GM12878 (cell line): Measurements from ENCODE around the gene ZNF837. TPM values are rescaled to one million over a fixed set of nuclear protein-coding genes. Genes with fewer than 3 reads are reported as not detected.

Experiments used
- ATAC-seq: fragments of 200-7000 bp; cut with Tn5 transposase; 3 replicates; pipeline ENCODE4 v1.9.1; 2020; ENCODE audit warnings: mild to moderate bottlenecking, moderate library complexity
- BruUV-seq: library from RNA; stranded (reverse); fragments of 400-500 nt; replicated peaks from 2 replicates; lab custom pipeline; 2021; lab: Mats Ljungman, UMichigan
- CTCF ChIA-PET: fragments of 300-600 bp; sonication (Branson Sonifier 250); formaldehyde crosslinking; extraction: SDS; loops from one replicate; lab custom pipeline; 2021; ENCODE audit warnings: inconsistent platforms; lab: Yijun Ruan, JAX
- POLR2A ChIA-PET: fragments of 350-600 bp; formaldehyde crosslinking; extraction: SDS; loops from one replicate; lab custom pipeline; 2021; ENCODE audit warnings: inconsistent platforms; lab: Charles Lee
- RAD21 ChIA-PET: fragments of 300-600 bp; sonication (Branson Sonifier 250); formaldehyde crosslinking; loops from one replicate; lab custom pipeline; 2023; ENCODE audit warnings: antibody characterized with exemption; ENCODE audit not compliant: unreplicated experiment; lab: Charles Lee
- SMC1A ChIA-PET: fragments of 300-600 bp; sonication (Branson Sonifier 250); formaldehyde crosslinking; loops from one replicate; lab custom pipeline; 2023; ENCODE audit not compliant: unreplicated experiment, uncharacterized antibody; lab: Charles Lee
- DNase-seq: peaks from one replicate; pipeline ENCODE4 v3.0.0-alpha.2; 2011; ENCODE audit warnings: low read depth, low spot score
- FAIRE-seq: peaks from 3 replicates; lab custom pipeline; 2011; peaks lifted over from hg19 to GRCh38; lab: Jason Lieb, UNC
- H2AFZ ChIP-seq: 2 replicates; pipeline ENCODE4 v1.6.0; 2011; ENCODE audit warnings: low read depth, low read length, control low read depth; ENCODE audit not compliant: control insufficient read depth
- H3K27ac ChIP-seq: 2 replicates; pipeline ENCODE4 v1.5.1; 2011; ENCODE audit warnings: control low read depth; ENCODE audit not compliant: control insufficient read depth, insufficient read depth
- H3K27me3 ChIP-seq, 2 experiments: replicated peaks in 1 of 2; 2 replicates each; pipeline versions ENCODE4 v1.6.0 to v1.6.1; 2011; ENCODE audit warnings: low read length in 1 of 2; ENCODE audit not compliant: control insufficient read depth in 2 of 2, insufficient read depth in 2 of 2
- H3K36me3 ChIP-seq, 2 experiments: 2 replicates each; pipeline ENCODE4 v1.5.1; 2011; ENCODE audit warnings: low read length in 1 of 2; ENCODE audit not compliant: control insufficient read depth in 2 of 2, insufficient read depth in 2 of 2
- H3K4me1 ChIP-seq: 2 replicates; pipeline ENCODE4 v1.6.1; 2011; ENCODE audit warnings: mild to moderate bottlenecking, low read length, moderate library complexity, mixed read lengths; ENCODE audit not compliant: control insufficient read depth, insufficient read depth
- H3K4me2 ChIP-seq: 2 replicates; pipeline ENCODE4 v1.6.0; 2011; ENCODE audit warnings: control low read depth; ENCODE audit not compliant: control insufficient read depth, insufficient read depth
- H3K4me3 ChIP-seq: fragments of 200-600 bp; sonication (generic); 2 replicates; pipeline ENCODE4 v1.5.1; 2016
- H3K79me2 ChIP-seq: 2 replicates; pipeline ENCODE4 v1.6.0; 2011; ENCODE audit warnings: low read length; ENCODE audit not compliant: control insufficient read depth, insufficient read depth
- H3K9ac ChIP-seq: 2 replicates; pipeline ENCODE4 v1.8.0; 2011; ENCODE audit warnings: low read length, control low read depth, mixed read lengths; ENCODE audit not compliant: control insufficient read depth, insufficient read depth
- H3K9me3 ChIP-seq: replicated peaks from 3 replicates; pipeline ENCODE4 v1.5.1; 2011; ENCODE audit warnings: mild to moderate bottlenecking, low read length; ENCODE audit not compliant: control insufficient read depth, insufficient read depth
- H4K20me1 ChIP-seq: 2 replicates; pipeline ENCODE4 v1.6.0; 2011; ENCODE audit not compliant: control insufficient read depth, insufficient read depth
- DPF2 ChIP-seq: fragments of 450-650 bp; IDR thresholded peaks from 2 replicates; pipeline ENCODE4 v1.6.1; 2017; ENCODE audit warnings: mild to moderate bottlenecking
- EGR1 ChIP-seq, 2 experiments: IDR thresholded peaks; 1 replicate in 1 of 2; 2 replicates in 1 of 2; pipeline ENCODE4 v1.6.1; 2011 to 2012; ENCODE audit warnings: low read depth in 2 of 2, low read length in 2 of 2, borderline replicate concordance in 1 of 2, mild to moderate bottlenecking in 1 of 2, moderate library complexity in 1 of 2
- HDGF ChIP-seq: fragments of 450-650 bp; IDR thresholded peaks from 2 replicates; pipeline ENCODE4 v1.6.1; 2016; ENCODE audit warnings: antibody characterized with exemption
- IKZF1 ChIP-seq: fragments of 450-650 bp; conservative IDR thresholded peaks from 2 replicates; pipeline ENCODE4 v1.6.1; 2017; ENCODE audit warnings: antibody characterized with exemption, mild to moderate bottlenecking
- IKZF2 ChIP-seq, 2 experiments: fragments of 450-650 bp; IDR thresholded peaks; 2 replicates each; pipeline ENCODE4 v1.6.1; 2017; ENCODE audit warnings: mild to moderate bottlenecking in 2 of 2, moderate library complexity in 2 of 2
- MXI1 ChIP-seq: fragments of 150-350 bp; IDR thresholded peaks from 2 replicates; pipeline ENCODE4 v1.6.1; 2011; ENCODE audit warnings: low read depth, mild to moderate bottlenecking, inconsistent platforms, low read length, improper control_type of control experiment
- NBN ChIP-seq: fragments of 450-650 bp; IDR thresholded peaks from 2 replicates; pipeline ENCODE4 v1.6.1; 2016
- PBX3 ChIP-seq: IDR thresholded peaks from 2 replicates; pipeline ENCODE4 v1.6.1; 2011; ENCODE audit warnings: mild to moderate bottlenecking, low read depth, low read length, moderate library complexity; ENCODE audit not compliant: insufficient replicate concordance
- RBBP5 ChIP-seq: fragments of 200-600 bp; sonication (generic); conservative IDR thresholded peaks from 2 replicates; pipeline ENCODE4 v1.6.1; 2016
- RELB ChIP-seq: fragments of 450-650 bp; IDR thresholded peaks from 2 replicates; pipeline ENCODE4 v1.6.1; 2017; ENCODE audit warnings: low read depth, mild to moderate bottlenecking, moderate library complexity
- RUNX3 ChIP-seq: IDR thresholded peaks from 2 replicates; pipeline ENCODE4 v1.6.1; 2012; ENCODE audit warnings: low read length, inconsistent platforms
- SMARCA5 ChIP-seq: fragments of 450-650 bp; IDR thresholded peaks from 2 replicates; pipeline ENCODE4 v1.6.1; 2017; ENCODE audit warnings: mild to moderate bottlenecking
- SMC3 ChIP-seq: IDR thresholded peaks from 2 replicates; pipeline ENCODE4 v1.6.1; 2011; ENCODE audit warnings: low read length, improper control_type of control experiment, borderline replicate concordance
- SPI1 ChIP-seq: IDR thresholded peaks from 2 replicates; pipeline ENCODE4 v1.6.1; 2011; ENCODE audit warnings: low read depth, mild to moderate bottlenecking, low read length, moderate library complexity, borderline replicate concordance; ENCODE audit not compliant: insufficient read depth
- YBX1 ChIP-seq: fragments of 450-650 bp; IDR thresholded peaks from 2 replicates; pipeline ENCODE4 v1.6.1; 2016; ENCODE audit warnings: antibody characterized with exemption
- YY1 ChIP-seq: IDR thresholded peaks from 2 replicates; pipeline ENCODE4 v1.6.1; 2011; ENCODE audit warnings: low read depth, mild to moderate bottlenecking, low read length
- ZNF274 ChIP-seq: IDR thresholded peaks from one replicate; pipeline ENCODE4 v1.8.0; 2011; ENCODE audit not compliant: insufficient read length, insufficient read depth
- WGBS: methylation state at CpG from one replicate; pipeline ENCODE4 v1.1.6; 2016; ENCODE audit warnings: low lambda C conversion rate; ENCODE audit not compliant: insufficient replicate concordance, insufficient coverage; ENCODE audit errors: missing lambda C conversion rate; 5-methylcytosine and 5-hydroxymethylcytosine counted together
- in situ Hi-C: fragments of 300-500 bp; cut with MboI; formaldehyde crosslinking; loops from 9 replicates; pipeline ENCODE4 v1.14.3; 2018; ENCODE audit warnings: mixed read lengths
- intact Hi-C: fragments of 100-400 bp; cut with micrococcal nuclease; formaldehyde crosslinking; loops from one replicate; pipeline ENCODE4 v1.14.2; 2022; ENCODE audit not compliant: unreplicated experiment
- polyA plus RNA-seq, 11 experiments: library from polyadenylated mRNA; depleted of rRNA in 4 of 11; unstranded in 6 of 11; stranded (reverse) in 5 of 11; fragments of >200 nt; fragmentation: Nextera tagmentation in 4 of 11; fragmentation: Illumina TruSeq in 1 of 11; extraction: Ambion mirVana in 4 of 11; extraction: Trizol in 1 of 11; gene quantifications; 1 replicate in 1 of 11; 2 replicates in 10 of 11; pipeline versions ENCODE4 v1.2.1 to v1.2.3, GENCODE V29; 2011 to 2016; ENCODE audit warnings: inconsistent platforms in 2 of 11, missing spikeins in 2 of 11, low read depth in 1 of 11
- total RNA-seq, 4 experiments: library from RNA; depleted of rRNA in 3 of 4; stranded (reverse); fragments of >200 nt in 3 of 4; fragmentation: Illumina TruSeq in 1 of 4; extraction: Trizol in 1 of 4; gene quantifications; 2 replicates each; pipeline versions ENCODE4 v1.2.1 to v1.2.3, GENCODE V29; 2013 to 2021
- TF ChIP-seq, protein P1 (sequence below): fragments of 450-650 bp; IDR thresholded peaks from 2 replicates; pipeline ENCODE4 v1.6.1; 2018; ENCODE audit warnings: borderline replicate concordance, mild to moderate bottlenecking; ENCODE audit not compliant: partially characterized antibody
- TF ChIP-seq, protein P2 (sequence below): fragments of 450-650 bp; IDR thresholded peaks from 2 replicates; pipeline ENCODE4 v1.6.1; 2017; ENCODE audit warnings: borderline replicate concordance

ZNF837 gene
- total and polyA plus RNA-seq, 10 of the 15 experiments (the other 5 are each of a cell fraction or from before 2014, with no cell fraction given): 0.07 to 2.9 (median 2.0) TPM; not detected in 2

GRCh38 chr19:58364146-58364545, 16.7 kb downstream of the ZNF837 start:
- no peak for FAIRE-seq
- Histone ChIP-seq H3K36me3 (no peaks in the 10 kb centered on the region), H3K4me3 (no peak overlapping the region), H3K4me1 (peaks cover 14% of the 10 kb centered on the region), H3K27ac (no peak overlapping the region), H4K20me1 (no peaks in the 10 kb centered on the region), H3K9ac (no peak overlapping the region), H3K9me3 (no peaks in the 10 kb centered on the region), H3K27me3 (no peaks in the 10 kb centered on the region), H2AFZ (no peak overlapping the region), H3K79me2 (no peaks in the 10 kb centered on the region), H3K4me2 (no peak overlapping the region)
- RAD21 ChIA-PET: interaction anchor here (1.3 to 1.8 kb wide), 2 partner anchors 16 to 17 kb away, joined by 3 to 5 read pairs; no protein-coding TSS in a partner anchor
- SMC1A ChIA-PET: interaction anchor here (0.9 to 2.6 kb wide), 7 partner anchors 9 to 58 kb away, joined by 3 to 10 read pairs (median 5); partner anchors contain the start of genes ZNF837 and ZSCAN22
- ATAC-seq: no peak
- in situ Hi-C loops (no loop called here), intact Hi-C loops (no loop called here)
- DNase-seq: no peak
- WGBS: 9% methylated on average over 5 of the region's 5 CpGs
- CTCF ChIA-PET: interaction anchor here (2.2 kb wide), 1 partner anchor 16 kb away, joined by 8 read pairs; no protein-coding TSS in a partner anchor
- POLR2A ChIA-PET: interaction anchor here (0.6 to 3.2 kb wide), 7 partner anchors 14 to 79 kb away, joined by 3 to 37 read pairs (median 5); partner anchors contain the start of gene ZSCAN22
- no peak for TF ChIP-seq EGR1 (IDR thresholded peaks at IDR 0.05; ENCODE audit: borderline replicate concordance in 1 of 2, low read depth in 2 of 2, low read length in 2 of 2)
- TF ChIP-seq RELB: no peak
- TF ChIP-seq IKZF1: 0 out of 2 replicates have a peak, but pooled peaks have one; percentile 29
- no peak for TF ChIP-seq DPF2
- TF ChIP-seq PBX3: no peak
- TF ChIP-seq, protein P1, sequence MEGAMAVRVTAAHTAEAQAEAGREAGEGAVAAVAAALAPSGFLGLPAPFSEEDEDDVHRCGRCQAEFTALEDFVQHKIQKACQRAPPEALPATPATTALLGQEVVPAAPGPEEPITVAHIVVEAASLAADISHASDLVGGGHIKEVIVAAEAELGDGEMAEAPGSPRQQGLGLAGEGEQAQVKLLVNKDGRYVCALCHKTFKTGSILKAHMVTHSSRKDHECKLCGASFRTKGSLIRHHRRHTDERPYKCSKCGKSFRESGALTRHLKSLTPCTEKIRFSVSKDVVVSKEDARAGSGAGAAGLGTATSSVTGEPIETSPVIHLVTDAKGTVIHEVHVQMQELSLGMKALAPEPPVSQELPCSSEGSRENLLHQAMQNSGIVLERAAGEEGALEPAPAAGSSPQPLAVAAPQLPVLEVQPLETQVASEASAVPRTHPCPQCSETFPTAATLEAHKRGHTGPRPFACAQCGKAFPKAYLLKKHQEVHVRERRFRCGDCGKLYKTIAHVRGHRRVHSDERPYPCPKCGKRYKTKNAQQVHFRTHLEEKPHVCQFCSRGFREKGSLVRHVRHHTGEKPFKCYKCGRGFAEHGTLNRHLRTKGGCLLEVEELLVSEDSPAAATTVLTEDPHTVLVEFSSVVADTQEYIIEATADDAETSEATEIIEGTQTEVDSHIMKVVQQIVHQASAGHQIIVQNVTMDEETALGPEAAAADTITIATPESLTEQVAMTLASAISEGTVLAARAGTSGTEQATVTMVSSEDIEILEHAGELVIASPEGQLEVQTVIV: no peak
- no peak for TF ChIP-seq HDGF
- no peak for TF ChIP-seq RBBP5
- no peak for TF ChIP-seq SMC3
- TF ChIP-seq, protein P2, sequence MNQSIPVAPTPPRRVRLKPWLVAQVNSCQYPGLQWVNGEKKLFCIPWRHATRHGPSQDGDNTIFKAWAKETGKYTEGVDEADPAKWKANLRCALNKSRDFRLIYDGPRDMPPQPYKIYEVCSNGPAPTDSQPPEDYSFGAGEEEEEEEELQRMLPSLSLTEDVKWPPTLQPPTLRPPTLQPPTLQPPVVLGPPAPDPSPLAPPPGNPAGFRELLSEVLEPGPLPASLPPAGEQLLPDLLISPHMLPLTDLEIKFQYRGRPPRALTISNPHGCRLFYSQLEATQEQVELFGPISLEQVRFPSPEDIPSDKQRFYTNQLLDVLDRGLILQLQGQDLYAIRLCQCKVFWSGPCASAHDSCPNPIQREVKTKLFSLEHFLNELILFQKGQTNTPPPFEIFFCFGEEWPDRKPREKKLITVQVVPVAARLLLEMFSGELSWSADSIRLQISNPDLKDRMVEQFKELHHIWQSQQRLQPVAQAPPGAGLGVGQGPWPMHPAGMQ: no peak
- TF ChIP-seq YY1: 0 out of 2 replicates have a peak, but pooled peaks have one; percentile 18
- peak; percentile 44; the same call in 1 of the 2 replicates for TF ChIP-seq SMARCA5
- TF ChIP-seq IKZF2 (IDR thresholded peaks at IDR 0.05): peak in 1 of 2 experiments; percentile 28; a peak in 2 of 4 replicates
- 0 out of 2 replicates have a peak, but pooled peaks have one; percentile 15 for TF ChIP-seq NBN
- TF ChIP-seq RUNX3: peak; percentile 83
- TF ChIP-seq ZNF274: no peak
- peak; percentile 89 for TF ChIP-seq SPI1
- TF ChIP-seq YBX1: no peak
- no peak for TF ChIP-seq MXI1
- BruUV-seq: no TSS peak
